HG03159 (cell line): Measurements from ENCODE around the gene IRGQ.
"Not testable (repeated sequence)": the region's sequence is repeated elsewhere in the genome, so short reads cannot be mapped to it uniquely, and the experiment has no call there.

Source experiments
- ATAC-seq: cut with Tn5 transposase; IDR thresholded peaks from one replicate; pipeline ENCODE4 v1.9.1; 2021; ENCODE audit warnings: mild to moderate bottlenecking, moderate library complexity; ENCODE audit not compliant: unreplicated experiment

IRGQ gene

GRCh38 chr19:43574424-43575155, 21.3 kb downstream of the IRGQ start:
- no peak for ATAC-seq

GRCh38 chr19:43572171-43572588, 23.8 kb downstream of the IRGQ start:
- no peak for ATAC-seq

- ATAC-seq, result no peak
Observed at GRCh38 chr19:43570174-43570791, 25.7 kb downstream of the IRGQ start.

GRCh38 chr19:43569657-43570056, 26.3 kb downstream of the IRGQ start:
- ATAC-seq, result no peak

DNA sequence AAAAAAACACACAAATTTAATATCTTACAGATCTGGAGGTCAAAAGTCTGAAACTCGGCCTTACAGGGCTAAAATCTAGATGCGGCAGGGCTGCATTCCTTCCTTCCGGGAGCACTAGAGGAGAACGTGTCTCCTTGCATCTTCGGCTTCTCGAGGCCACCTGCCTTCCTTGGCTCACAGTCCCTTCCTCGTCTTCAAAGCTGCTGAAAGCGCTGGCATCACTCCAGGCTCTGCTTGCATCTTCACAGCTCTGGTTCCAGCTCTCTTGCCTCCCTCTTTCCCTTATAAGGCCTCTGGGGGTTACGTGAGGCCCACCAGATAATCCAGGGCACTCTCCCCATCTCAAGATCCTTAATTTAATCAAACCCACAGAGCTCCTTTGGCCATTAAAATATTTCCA, 31.1 kb downstream of the IRGQ start:
- no peak for ATAC-seq

GRCh38 chr19:43563816-43564457, 32.0 kb downstream of the IRGQ start:
- no peak for ATAC-seq

GRCh38 chr19:43562698-43563241, 33.2 kb downstream of the IRGQ start:
- ATAC-seq, result peak; percentile 73

- no peak for ATAC-seq
Observed at GRCh38 chr19:43562226-43562697, 33.7 kb downstream of the IRGQ start.

DNA sequence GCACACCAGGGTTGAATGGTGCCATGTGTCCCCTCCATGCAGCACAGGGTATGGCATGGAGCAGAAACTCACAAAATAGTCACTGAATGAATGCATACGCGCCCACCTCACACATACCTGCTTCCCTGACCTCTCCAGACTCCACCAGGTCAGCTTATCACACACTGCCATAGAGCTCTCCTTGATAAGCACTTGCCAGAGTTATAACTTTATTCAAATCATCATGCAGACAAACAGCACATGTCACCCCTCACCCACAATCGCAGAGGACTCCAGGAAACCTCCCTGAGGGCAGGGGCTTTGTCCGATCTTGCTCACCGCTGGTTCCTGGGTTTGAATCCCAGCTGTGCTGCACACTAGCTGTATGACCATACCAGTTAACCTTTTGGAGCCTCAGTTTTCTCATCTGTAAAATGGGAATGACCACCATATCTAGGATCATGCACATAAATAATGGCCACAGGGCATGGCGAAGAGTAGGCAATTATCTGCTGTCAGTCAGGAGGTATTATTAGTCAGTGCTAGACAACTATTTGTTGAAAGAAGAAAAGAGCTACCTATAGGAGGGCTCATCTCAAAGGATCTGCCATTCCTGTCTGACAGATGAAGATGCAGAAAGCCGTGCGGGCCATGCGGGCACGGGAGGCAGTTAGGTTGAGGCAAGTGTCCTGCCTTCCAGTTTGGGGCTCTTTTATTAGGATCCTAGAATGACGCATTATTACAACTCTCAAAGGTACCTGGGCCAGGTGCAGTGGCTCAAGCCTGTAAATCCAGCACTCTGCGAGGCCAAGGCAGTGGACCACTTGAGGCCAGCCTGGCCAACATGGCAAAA, 34.6 kb downstream of the IRGQ start:
- no peak for ATAC-seq

DNA sequence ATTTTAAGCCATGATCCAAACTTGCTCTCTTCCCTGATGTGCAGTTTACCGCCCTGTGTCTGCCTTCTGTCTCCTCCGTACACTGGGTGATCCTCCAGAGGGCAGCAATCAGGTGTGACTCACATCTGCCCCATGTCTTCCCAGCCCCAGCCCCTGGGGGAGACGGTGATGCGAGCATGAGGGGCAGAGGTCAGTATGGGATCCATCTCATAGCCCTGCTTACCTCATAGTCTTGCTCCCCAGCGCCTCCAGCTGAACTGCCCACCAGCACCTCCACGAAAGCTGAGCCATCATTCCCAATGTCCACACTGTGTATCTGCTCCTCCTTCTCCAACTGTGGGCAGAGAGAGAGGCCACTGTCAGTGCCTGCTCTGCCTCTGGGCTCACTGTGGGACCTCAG, 35.2 kb downstream of the IRGQ start:
- ATAC-seq, result no peak

DNA sequence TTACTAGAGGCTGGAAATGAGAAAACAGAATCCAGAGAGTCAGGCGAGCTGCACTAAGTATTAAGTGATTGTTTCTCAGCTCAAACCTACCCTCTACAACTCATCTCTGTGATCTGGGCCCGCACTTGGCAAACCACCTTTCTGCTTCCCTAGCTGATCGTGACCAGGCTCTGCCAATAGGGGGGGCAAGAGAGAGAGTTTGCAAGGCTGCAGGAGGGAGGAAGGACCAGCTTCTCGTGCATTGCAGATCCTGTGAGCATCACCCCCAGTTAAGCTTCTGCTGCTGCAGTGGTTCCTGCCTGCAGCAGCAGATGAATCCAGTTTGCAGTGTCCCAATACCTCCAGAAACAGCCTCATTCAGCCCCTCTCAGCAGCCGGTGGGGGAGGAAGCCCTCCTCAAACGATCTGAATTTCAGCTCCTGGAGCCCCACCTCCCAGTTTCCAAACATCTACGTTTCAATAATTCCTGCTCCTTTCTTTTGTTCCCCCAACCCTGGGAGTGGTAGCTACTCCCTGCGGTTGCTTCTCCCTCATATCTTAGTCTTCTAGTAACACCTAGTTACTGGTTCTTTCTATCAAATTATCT, 40.7 kb downstream of the IRGQ start:
- no peak for ATAC-seq

DNA sequence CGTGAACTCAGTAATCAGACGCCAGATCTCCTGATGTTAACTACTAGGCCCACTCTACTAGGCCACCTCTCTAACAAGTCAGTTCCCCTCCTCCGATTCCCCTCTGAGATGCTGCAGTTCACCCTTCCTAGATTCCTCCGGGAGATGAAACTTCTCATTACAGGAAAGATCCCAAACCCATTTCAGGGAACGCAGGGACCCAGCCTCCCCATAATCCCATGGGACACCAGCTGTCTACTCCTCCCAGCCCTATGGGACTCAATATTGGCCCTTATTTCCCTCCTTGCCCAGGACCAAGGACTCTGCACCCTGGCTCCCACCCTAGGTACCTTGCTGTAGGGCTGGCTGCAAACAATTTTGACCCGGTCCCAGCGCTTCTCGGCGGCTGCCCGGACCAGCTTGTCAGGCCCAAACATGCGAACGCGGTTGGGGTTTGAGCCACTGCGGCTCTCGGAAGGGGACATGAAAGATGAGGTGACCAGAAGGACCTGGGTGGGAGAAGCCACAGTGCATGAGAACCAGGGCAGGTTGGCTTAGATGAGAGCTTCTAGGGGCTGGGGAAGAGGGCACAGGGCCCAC, 41.5 kb downstream of the IRGQ start:
- ATAC-seq, result no peak

DNA sequence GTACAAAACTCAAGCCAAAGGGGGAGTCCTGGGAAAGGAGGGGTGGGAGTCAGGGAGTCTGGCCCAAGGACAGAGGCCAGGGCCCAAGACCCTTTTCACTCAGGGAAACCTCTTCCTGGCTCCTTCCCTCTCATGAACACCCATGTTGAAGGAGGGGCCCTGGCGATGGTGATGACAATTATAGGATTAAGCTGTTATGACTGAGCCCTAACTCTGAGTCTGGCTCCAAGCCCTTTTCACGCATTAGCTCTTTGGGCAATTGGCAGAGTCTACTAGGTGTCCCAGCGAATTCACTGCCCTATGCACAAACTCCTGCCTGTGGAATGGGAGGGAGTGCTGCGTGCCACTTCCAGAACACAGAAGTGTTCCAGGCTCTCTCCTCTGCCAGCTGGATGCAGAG, 42.3 kb downstream of the IRGQ start:
- no peak for ATAC-seq

- ATAC-seq, result no peak
Observed at GRCh38 chr19:43552616-43553015, 43.3 kb downstream of the IRGQ start.

DNA sequence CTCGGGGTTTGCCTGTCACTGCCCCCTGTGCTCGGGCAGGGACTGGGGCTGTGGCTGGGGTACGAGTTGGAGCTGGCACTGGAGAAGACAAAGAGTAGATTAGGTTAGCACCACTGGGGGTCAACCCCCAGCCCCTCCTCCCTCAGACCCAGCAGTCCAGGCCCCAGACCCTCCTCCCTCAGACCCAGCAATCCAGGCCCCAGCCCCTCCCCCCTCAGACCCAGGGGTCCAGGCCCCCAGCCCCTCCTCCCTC, 43.8 kb downstream of the IRGQ start:
- ATAC-seq, result no peak

GRCh38 chr19:43551399-43552197, 44.3 kb downstream of the IRGQ start:
- ATAC-seq, result no peak

- no peak for ATAC-seq
Observed at GRCh38 chr19:43548706-43549105, 47.2 kb downstream of the IRGQ start.

DNA sequence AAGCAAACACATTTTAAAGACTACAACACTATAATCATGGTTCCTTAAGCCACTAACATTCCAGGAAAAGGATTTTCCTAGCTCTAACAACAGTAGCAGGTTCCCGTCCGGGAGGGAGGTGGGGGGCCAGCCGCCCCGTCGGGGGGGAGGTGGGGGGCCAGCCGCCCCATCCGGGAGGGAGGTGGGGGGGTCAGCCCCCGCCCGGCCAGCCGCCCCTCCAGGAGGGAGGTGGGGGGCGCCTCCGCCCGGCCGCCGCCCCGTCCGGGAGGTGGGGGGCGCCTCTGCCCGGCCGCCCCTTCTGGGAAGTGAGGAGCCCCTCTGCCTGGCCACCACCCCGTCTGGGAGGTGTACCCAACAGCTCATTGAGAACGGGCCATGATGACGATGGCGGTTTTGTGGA, 48.0 kb downstream of the IRGQ start:
- not testable (repeated sequence) for ATAC-seq

DNA sequence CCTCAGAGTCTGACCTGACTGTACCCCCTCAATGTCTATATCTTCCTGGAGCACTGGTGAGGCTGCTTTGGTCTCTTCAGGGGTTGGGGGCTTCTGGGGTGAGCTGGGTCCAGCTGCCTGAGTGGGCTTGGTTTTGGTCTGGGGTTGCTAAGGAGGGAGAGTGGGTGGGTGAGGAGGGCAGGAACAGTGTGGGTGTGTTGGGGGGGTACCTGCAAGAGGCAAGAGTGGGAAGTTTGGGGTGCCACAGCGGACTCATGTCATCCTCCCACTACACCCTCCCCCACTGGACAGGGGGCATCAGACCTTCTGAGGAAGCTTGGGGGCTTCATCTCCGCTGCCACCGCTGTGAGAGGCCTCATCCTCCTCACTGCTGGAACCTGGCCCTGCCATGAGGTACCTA, 49.4 kb downstream of the IRGQ start:
- ATAC-seq, result no peak

GRCh38 chr19:43545981-43546380, 50.0 kb downstream of the IRGQ start:
- ATAC-seq, result no peak
